ENCODE data around the gene EIF5. TPM values are rescaled to one million over a fixed set of nuclear protein-coding genes. Genes with fewer than 3 reads are reported as not detected.

EIF5 gene
- total and polyA plus RNA-seq, 3 experiments from 2014 or later = 312 to 409 (median 394) TPM

DNA sequence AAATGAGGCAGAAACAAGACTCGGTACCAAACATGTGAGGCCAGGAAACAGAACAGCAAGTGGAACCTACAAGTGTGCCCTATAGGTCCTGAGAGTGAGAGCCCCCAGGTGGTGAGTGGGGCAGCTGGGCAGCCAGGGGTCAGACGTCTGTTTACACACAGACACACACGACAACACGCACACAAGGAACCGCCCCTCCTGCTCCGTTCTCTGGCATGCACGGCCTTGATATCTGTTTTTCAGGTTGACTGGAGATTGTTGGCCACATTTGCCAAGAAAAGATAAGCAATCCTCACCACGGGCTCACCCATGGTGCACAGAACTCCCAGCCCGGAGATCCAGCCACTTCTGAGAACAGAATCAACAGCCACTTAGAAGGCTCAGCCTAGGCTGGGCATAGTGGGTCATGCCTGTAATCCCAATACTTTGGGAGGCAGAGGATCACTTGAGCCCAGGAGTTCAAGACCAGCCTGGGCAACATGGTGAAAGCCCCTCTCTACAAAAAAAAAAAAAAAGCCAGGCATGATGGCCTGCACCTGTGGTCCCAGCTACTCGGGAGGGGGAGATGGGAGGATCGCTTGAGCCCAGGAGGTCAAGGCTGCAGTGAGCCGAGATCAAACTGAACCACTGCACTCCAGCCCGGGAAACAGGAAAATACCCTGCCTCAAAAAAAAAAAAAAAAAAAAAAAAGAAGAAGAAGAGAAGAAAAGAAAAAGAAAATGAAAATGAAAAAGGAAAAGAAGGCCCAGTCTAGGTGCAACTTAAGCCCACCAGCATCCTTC, 19.4 kb upstream of the EIF5 start:
- H3K9me3 Mint-ChIP-seq = no peaks in the 10 kb centered on the region
- POLR2A ChIA-PET = no interaction called here
- CTCF ChIA-PET = no interaction called here

DNA sequence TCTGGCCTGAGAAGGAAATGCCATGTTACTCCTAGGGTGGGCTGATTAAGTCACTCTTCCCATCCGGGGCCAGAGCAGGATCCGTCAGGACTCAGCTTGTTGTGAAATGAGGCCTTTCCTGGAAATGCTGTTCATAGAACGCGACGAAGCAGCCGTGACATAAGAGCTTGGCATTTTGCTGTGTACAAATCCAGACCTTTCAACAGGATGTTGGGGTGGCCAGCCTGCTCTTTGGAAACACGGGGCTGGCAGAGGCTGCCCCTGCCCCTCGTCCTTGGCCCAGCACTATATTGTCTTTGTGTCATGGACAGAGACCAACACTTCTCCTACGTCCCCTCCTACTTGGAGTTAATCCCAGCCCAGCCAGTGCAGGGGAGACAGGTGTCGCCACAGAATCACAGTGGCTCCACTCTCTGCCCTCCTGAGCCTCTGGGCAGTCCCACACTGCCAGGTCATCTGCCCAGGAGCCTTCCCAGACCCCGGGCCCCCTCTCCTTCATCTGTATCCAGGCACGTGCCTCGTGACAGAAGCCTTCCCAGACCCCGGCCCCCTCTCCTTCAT, 18.6 kb upstream of the EIF5 start:
- H3K4me3 Mint-ChIP-seq = no peak overlapping the region
- H3K4me1 ChIP-seq (ENCODE audit: insufficient read depth, low read length) = no peaks in the 10 kb centered on the region
- no peaks in the 10 kb centered on the region for H3K4me1 Mint-ChIP-seq
- ChIA-PET CTCF (no interaction called here), POLR2A (no interaction called here)
- peak overlapping the region; percentile 38 for H3K27ac ChIP-seq (ENCODE audit: low read depth, low read length)
- peaks cover 17 to 43% of the 10 kb centered on the region in 2 donors for H3K27me3 Mint-ChIP-seq
- no peak overlapping the region for H3K4me3 ChIP-seq (ENCODE audit: low read length)
- no peak for DNase-seq
- no peaks in the 10 kb centered on the region for H3K9me3 Mint-ChIP-seq
- H3K9me3 ChIP-seq (ENCODE audit: low read length) = no peaks in the 10 kb centered on the region
- peak overlapping the region in 1 of 8 donors; percentile 57 for H3K27ac Mint-ChIP-seq
- no peaks in the 10 kb centered on the region for H3K36me3 ChIP-seq (ENCODE audit: insufficient read depth, low read length)
- no peaks in the 10 kb centered on the region for H3K27me3 ChIP-seq (ENCODE audit: insufficient read depth, low read length, poor library complexity, severe bottlenecking)
- H3K36me3 Mint-ChIP-seq = no peaks in the 10 kb centered on the region

More for the DNA sequence above, 19.4 kb upstream of the EIF5 start:
- no peaks in the 10 kb centered on the region for H3K4me1 ChIP-seq (ENCODE audit: insufficient read depth, low read length)
- H3K27ac ChIP-seq (ENCODE audit: low read depth, low read length) = peak overlapping the region; percentile 68
- H3K4me3 ChIP-seq (ENCODE audit: low read length) = no peak overlapping the region
- H3K27me3 ChIP-seq (ENCODE audit: insufficient read depth, low read length, poor library complexity, severe bottlenecking) = no peaks in the 10 kb centered on the region
- H3K9me3 ChIP-seq (ENCODE audit: low read length) = no peaks in the 10 kb centered on the region
- no peaks in the 10 kb centered on the region for H3K36me3 Mint-ChIP-seq
- H3K36me3 ChIP-seq (ENCODE audit: insufficient read depth, low read length) = no peaks in the 10 kb centered on the region
- no peaks in the 10 kb centered on the region for H3K4me1 Mint-ChIP-seq
- H3K27ac Mint-ChIP-seq = no peak overlapping the region
- H3K27me3 Mint-ChIP-seq = peaks cover 14 to 42% of the 10 kb centered on the region in 2 donors
- H3K4me3 Mint-ChIP-seq = no peak overlapping the region
- no peak for DNase-seq

DNA sequence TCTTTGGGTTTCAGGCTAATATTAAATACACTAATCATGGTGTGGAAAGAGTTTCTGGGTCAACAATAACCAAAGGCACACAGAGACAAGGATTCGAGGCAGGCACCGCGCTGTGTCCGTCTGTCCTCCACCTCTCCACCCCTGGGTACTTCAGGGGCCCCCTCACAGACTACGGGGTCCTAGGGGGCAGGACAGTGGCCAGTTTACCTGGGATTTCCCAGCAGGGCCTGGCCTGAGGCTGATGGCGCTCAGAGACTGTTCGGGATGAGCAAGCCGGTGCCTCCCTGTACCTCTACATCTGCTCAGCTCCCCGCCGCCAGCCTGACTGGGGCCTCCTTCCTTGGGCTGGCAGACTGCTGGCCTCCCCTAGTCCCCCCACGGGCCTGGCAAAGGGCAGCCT, 18.1 kb upstream of the EIF5 start:
- Mint-ChIP-seq H3K27ac (peak overlapping the region in 1 of 8 donors; percentile 72), H3K9me3 (no peaks in the 10 kb centered on the region), H3K4me3 (no peak overlapping the region), H3K4me1 (no peaks in the 10 kb centered on the region), H3K27me3 (peaks cover 14 to 43% of the 10 kb centered on the region in 2 donors), H3K36me3 (no peaks in the 10 kb centered on the region)
- DNase-seq = no peak
- POLR2A ChIA-PET = no interaction called here
- Histone ChIP-seq H3K4me3 (ENCODE audit: low read length) (no peak overlapping the region), H3K27ac (ENCODE audit: low read depth, low read length) (peak overlapping the region; percentile 38), H3K27me3 (ENCODE audit: insufficient read depth, low read length, poor library complexity, severe bottlenecking) (no peaks in the 10 kb centered on the region), H3K9me3 (ENCODE audit: low read length) (no peaks in the 10 kb centered on the region), H3K4me1 (ENCODE audit: insufficient read depth, low read length) (no peaks in the 10 kb centered on the region), H3K36me3 (ENCODE audit: insufficient read depth, low read length) (no peaks in the 10 kb centered on the region)
- CTCF ChIA-PET = no interaction called here

DNA sequence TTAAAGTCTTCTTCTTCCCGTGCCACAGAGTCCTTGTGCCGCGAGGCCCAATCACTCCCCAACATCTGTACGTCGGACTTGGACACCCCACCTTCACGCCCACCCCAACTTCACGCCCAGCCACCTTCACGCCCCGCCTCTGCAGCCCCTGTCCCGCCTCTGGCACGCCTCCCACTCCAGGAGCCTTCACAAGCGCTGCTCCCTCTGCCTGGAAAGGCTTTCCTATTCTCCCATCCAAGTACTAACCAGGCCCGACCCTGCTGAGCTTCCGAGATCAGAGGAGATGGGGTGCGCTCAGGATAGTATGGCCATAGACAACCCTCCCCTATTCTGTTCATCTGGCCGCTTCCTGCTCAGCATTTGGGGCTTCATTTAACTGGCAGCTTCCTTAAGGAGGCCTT, 17.3 kb upstream of the EIF5 start:
- DNase-seq = no peak
- H3K36me3 ChIP-seq (ENCODE audit: insufficient read depth, low read length) = no peaks in the 10 kb centered on the region
- no peaks in the 10 kb centered on the region for H3K4me1 ChIP-seq (ENCODE audit: insufficient read depth, low read length)
- Mint-ChIP-seq H3K36me3 (no peaks in the 10 kb centered on the region), H3K4me1 (no peaks in the 10 kb centered on the region), H3K27ac (no peak overlapping the region), H3K27me3 (peaks cover 13 to 47% of the 10 kb centered on the region in 2 donors), H3K4me3 (no peak overlapping the region), H3K9me3 (no peaks in the 10 kb centered on the region)
- no peaks in the 10 kb centered on the region for H3K9me3 ChIP-seq (ENCODE audit: low read length)
- no peak overlapping the region for H3K4me3 ChIP-seq (ENCODE audit: low read length)
- CTCF ChIA-PET = no interaction called here
- H3K27me3 ChIP-seq (ENCODE audit: insufficient read depth, low read length, poor library complexity, severe bottlenecking) = no peaks in the 10 kb centered on the region
- H3K27ac ChIP-seq (ENCODE audit: low read depth, low read length) = no peak overlapping the region
- POLR2A ChIA-PET = no interaction called here

DNA sequence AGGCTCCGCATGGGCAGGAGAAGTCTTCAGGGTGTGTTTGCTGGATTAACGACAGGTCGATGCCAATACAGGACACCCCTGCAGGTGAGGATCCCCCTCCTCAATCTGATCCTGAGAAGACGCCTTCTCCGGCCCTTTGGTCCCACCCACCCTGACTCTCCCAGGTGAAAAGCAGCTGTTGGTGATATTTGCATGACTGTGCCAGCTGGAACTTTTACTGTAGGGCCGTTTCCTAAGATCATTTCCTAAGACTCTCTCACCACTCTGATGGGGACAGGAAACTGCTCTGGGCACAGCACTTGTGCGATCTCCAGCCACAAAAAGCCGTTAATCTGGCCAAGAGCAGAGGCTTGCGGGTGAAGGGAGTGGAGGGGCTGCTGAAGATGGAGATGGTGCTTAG, 16.8 kb upstream of the EIF5 start:
- Histone ChIP-seq H3K9me3 (ENCODE audit: low read length) (no peaks in the 10 kb centered on the region), H3K27ac (ENCODE audit: low read depth, low read length) (no peak overlapping the region), H3K4me3 (ENCODE audit: low read length) (no peak overlapping the region), H3K27me3 (ENCODE audit: insufficient read depth, low read length, poor library complexity, severe bottlenecking) (no peaks in the 10 kb centered on the region), H3K36me3 (ENCODE audit: insufficient read depth, low read length) (no peaks in the 10 kb centered on the region), H3K4me1 (ENCODE audit: insufficient read depth, low read length) (no peaks in the 10 kb centered on the region)
- Mint-ChIP-seq H3K9me3 (no peaks in the 10 kb centered on the region), H3K27ac (no peak overlapping the region), H3K4me3 (no peak overlapping the region), H3K27me3 (peaks cover 13 to 47% of the 10 kb centered on the region in 2 donors), H3K4me1 (no peaks in the 10 kb centered on the region), H3K36me3 (no peaks in the 10 kb centered on the region)
- ChIA-PET CTCF (no interaction called here), POLR2A (no interaction called here)
- no peak for DNase-seq

DNA sequence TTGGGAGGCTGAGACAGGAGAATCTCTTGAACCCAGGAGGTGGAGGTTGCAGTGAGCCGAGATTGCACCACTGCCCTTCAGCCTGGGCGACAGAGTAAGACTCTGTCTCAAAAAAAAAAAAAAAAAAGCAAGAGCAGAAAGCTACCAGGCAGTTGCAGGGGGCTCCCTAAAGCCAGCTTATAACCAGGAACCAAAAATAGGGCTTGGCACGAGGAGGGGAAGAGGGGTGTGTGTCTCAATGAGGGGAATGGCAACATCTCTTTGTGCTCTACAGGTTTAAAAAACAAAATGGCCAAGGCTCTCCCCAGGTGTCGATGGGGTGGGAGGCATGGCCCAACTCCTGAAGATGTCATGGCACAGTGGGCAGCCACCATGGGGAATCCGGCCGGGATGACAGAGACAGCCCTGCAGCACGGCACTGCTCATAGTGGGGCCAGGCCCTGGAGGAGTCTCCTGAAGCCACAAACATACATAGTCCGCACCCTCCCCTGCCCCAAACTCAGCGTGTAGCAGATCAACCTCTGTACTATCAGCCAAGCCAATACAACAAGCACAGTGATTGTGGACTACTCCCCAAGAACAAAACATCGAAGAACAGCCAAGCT, 16.0 kb upstream of the EIF5 start:
- POLR2A ChIA-PET = no interaction called here

DNA sequence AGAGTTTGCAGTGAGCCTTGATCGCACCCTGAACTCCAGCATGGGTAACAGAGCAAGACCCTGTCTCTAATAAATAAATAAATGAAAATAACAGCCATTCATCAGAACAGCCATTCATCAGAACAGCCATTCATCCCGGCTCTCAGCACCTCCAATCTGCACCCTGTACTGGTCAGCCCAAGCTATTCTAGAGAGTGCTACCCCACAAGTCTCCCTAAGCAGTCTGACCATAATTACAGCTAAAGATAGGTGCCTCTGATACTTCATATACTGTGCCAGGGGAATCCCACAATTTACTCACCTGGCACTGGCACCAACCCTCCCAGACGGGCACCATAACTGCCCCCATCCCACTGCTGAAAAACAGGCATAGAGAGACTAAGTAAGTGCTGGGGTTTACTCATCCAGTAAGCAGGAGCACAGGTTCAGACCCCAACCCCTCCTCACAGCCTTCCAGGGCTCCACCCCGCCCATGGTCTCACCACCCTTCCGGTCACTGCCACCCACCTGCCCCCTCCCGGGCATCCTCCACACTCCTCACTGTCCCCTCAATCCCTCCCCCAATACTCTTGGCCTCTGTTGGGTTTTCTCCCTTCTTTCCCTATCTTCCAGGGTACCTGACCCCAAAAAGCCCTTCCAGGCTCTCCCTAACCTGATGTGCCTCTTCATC, 15.2 kb upstream of the EIF5 start:
- Histone ChIP-seq H3K27me3 (ENCODE audit: insufficient read depth, low read length, poor library complexity, severe bottlenecking) (no peaks in the 10 kb centered on the region), H3K9me3 (ENCODE audit: low read length) (no peaks in the 10 kb centered on the region), H3K4me3 (ENCODE audit: low read length) (no peak overlapping the region), H3K4me1 (ENCODE audit: insufficient read depth, low read length) (no peaks in the 10 kb centered on the region), H3K27ac (ENCODE audit: low read depth, low read length) (no peak overlapping the region), H3K36me3 (ENCODE audit: insufficient read depth, low read length) (no peaks in the 10 kb centered on the region)
- no peak for DNase-seq
- CTCF ChIA-PET = no interaction called here
- H3K4me1 Mint-ChIP-seq = no peaks in the 10 kb centered on the region
- H3K4me3 Mint-ChIP-seq = no peak overlapping the region
- H3K36me3 Mint-ChIP-seq = no peaks in the 10 kb centered on the region
- peaks cover 12 to 57% of the 10 kb centered on the region in 2 donors for H3K27me3 Mint-ChIP-seq
- no peak overlapping the region for H3K27ac Mint-ChIP-seq
- POLR2A ChIA-PET = no interaction called here
- H3K9me3 Mint-ChIP-seq = no peaks in the 10 kb centered on the region

More for the DNA sequence above, 16.0 kb upstream of the EIF5 start:
- Mint-ChIP-seq H3K9me3 (no peaks in the 10 kb centered on the region), H3K4me1 (no peaks in the 10 kb centered on the region), H3K4me3 (peak overlapping the region in 1 of 7 donors; percentile 72), H3K27ac (no peak overlapping the region), H3K27me3 (peaks cover 12 to 49% of the 10 kb centered on the region in 2 donors), H3K36me3 (no peaks in the 10 kb centered on the region)
- no peaks in the 10 kb centered on the region for H3K27me3 ChIP-seq (ENCODE audit: insufficient read depth, low read length, poor library complexity, severe bottlenecking)
- H3K9me3 ChIP-seq (ENCODE audit: low read length) = no peaks in the 10 kb centered on the region
- no peaks in the 10 kb centered on the region for H3K36me3 ChIP-seq (ENCODE audit: insufficient read depth, low read length)
- no peak overlapping the region for H3K27ac ChIP-seq (ENCODE audit: low read depth, low read length)
- no peaks in the 10 kb centered on the region for H3K4me1 ChIP-seq (ENCODE audit: insufficient read depth, low read length)
- no peak overlapping the region for H3K4me3 ChIP-seq (ENCODE audit: low read length)
- CTCF ChIA-PET = no interaction called here
- no peak for DNase-seq

DNA sequence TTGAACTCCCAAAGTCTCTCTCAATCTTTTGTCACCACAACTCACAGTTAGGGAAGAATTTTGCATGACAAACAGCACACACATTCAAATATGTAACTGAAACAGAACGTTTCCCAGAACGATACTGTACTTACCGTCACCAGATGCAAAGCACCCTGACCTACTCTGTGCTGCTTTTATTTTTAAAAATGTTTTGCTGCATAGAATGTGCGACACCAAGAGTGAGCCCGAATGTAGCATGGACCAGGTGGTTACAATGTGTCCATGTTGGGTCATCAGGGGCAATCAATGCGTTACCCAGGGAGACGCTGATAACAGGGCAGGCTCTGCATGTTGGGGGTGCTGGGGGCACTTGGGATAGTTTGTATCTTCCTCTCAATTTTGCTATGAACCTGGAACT, 14.6 kb upstream of the EIF5 start:
- no peak overlapping the region for H3K4me3 ChIP-seq (ENCODE audit: low read length)
- Mint-ChIP-seq H3K36me3 (no peaks in the 10 kb centered on the region), H3K4me3 (no peak overlapping the region), H3K27ac (no peak overlapping the region), H3K4me1 (no peaks in the 10 kb centered on the region), H3K9me3 (no peaks in the 10 kb centered on the region), H3K27me3 (peaks cover 12 to 58% of the 10 kb centered on the region in 2 donors)
- H3K4me1 ChIP-seq (ENCODE audit: insufficient read depth, low read length) = no peaks in the 10 kb centered on the region
- H3K36me3 ChIP-seq (ENCODE audit: insufficient read depth, low read length) = no peaks in the 10 kb centered on the region
- H3K27ac ChIP-seq (ENCODE audit: low read depth, low read length) = no peak overlapping the region
- no peak for DNase-seq
- H3K9me3 ChIP-seq (ENCODE audit: low read length) = no peaks in the 10 kb centered on the region
- POLR2A ChIA-PET = no interaction called here
- H3K27me3 ChIP-seq (ENCODE audit: insufficient read depth, low read length, poor library complexity, severe bottlenecking) = no peaks in the 10 kb centered on the region
- CTCF ChIA-PET = no interaction called here

Measured in CD8-positive, alpha-beta memory T cell (primary cell).